Epithelial cell of proximal tubule (primary cell): ENCODE results near the gene LUC7L. TPM values are rescaled to one million over a fixed set of nuclear protein-coding genes. Genes with fewer than 3 reads are reported as not detected.
A peak's percentile ranks its signal among the peaks of the same experiment; 100 is the strongest.
"Not testable (repeated sequence)": the region's sequence is repeated elsewhere in the genome, so short reads cannot be mapped to it uniquely, and the experiment has no call there.

Source experiments
- DNase-seq: peaks from one replicate; pipeline ENCODE4 v3.0.0-alpha.2; 2011; ENCODE audit warnings: low read depth
- H3K4me3 ChIP-seq: 2 replicates; pipeline ENCODE4 v1.5.1; 2011; ENCODE audit warnings: low read depth, mild to moderate bottlenecking, low read length
- CTCF ChIP-seq: conservative IDR thresholded peaks from 2 replicates; pipeline ENCODE4 v1.5.1; 2012; ENCODE audit warnings: low read depth, mild to moderate bottlenecking, low read length
- total RNA-seq: library from RNA; depleted of rRNA; stranded (reverse); fragments of >200 nt; gene quantifications from 2 replicates; pipeline ENCODE4 v1.2.3, GENCODE V29; 2015

The LUC7L gene
- total RNA-seq, 1 donor from 2014 or later = 77.6 TPM

DNA sequence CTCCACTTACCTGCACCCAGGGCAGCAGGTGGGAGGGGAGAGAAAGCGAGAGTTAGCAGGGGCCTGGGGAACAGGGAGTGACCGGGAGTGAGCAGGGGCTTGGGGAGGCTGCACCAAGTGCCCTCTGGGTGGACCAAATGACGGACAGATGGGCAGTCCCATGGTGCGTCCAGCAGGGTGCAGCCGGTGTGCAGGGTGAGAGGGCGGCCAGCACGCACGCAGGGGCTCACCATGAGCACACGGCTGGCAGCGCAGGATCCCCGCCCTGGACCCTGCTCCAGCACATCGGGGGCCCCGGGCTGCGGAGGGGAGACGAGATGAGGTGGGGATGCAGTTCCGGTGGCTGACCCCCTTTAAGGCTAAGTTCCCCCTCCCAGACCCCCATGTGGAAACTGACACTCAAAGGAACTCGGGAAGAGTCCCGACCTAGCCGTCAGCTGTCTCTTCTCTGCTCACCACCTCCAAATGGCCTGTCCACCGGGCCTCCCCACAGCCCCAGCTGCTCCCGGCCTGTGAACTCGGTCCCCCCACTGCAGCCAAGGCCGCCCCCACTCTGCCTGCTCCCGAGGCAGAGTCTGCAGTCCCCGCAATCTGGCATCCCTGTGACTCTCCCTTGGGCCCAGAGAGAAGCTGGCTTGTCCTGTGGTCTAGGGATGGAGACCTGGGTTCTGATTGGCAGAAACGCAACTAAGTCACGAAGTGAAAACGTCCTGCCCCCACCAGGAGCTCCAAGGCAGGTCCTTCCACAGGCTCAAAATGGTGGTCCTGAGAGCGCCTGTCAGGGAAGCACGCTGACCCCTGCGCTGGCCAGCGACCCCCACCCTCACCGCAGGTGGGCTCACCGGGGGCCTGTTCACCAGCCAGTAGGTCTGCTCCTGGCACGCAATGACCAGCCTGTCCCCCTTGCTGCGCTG lies 43.6 kb upstream of the LUC7L start:
- no peak for DNase-seq
- peak; percentile 28 for TF ChIP-seq CTCF
- H3K4me3 ChIP-seq = no peak overlapping the region

- DNase-seq = no peak
- no peak overlapping the region for H3K4me3 ChIP-seq
- TF ChIP-seq CTCF = no peak
These were observed 41.4 kb upstream of the LUC7L start for GRCh38 chr16:270381-271255.

DNA sequence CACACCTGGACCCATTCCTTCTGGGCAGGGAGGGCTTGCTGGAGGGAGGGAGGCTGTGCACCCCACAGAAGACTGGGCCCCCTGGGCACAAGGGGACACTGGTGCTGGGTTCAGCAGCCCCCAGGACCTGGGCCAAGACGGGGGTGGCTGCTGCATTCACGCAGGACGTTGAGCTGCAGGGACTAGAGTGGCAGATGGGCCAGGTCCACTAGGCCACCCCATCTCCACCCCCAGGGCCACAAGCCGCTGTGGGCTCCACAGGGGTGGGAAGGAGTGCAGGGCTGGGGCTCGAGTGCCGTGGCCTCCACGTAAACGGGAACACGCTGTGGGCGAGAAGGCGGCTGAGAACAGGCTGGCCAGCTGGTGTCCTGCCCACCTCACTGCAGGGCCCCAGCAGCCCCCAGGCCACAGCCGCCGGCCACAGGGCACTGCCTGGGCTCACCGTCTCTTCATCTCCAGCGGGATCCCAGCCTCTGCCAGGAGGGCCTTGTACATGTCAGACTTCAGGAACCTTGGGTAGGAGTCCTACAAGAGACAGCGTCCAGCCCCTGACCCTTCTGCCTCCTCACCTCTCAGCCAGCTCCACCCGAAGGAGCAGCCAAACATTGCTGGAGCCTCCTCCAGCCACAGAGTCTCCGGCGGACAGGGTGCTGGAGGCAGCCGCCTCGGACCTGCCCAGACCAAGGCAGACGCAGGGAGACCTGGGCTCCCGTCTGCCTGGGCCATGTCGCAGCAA lies 40.0 kb upstream of the LUC7L start:
- no peak for TF ChIP-seq CTCF
- H3K4me3 ChIP-seq = no peak overlapping the region
- DNase-seq = no peak

GRCh38 chr16:268141-269053 lies 39.1 kb upstream of the LUC7L start:
- TF ChIP-seq CTCF = no peak
- DNase-seq = no peak
- no peak overlapping the region for H3K4me3 ChIP-seq

DNA sequence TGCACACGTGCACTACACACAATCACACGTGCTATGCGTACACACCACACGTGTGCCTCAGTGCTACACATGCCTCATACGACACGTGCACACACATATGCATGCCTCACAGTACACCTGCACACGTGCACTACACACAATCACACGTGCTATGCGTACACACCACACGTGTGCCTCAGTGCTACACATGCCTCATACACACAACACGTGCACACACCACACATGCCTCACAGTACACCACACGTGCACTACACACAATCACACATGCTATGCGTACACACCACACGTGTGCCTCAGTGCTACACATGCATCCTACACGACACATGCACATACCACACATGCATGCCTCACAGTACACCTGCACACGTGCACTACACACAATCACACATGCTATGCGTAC lies 38.3 kb upstream of the LUC7L start:
- DNase-seq = not testable (repeated sequence)

DNA sequence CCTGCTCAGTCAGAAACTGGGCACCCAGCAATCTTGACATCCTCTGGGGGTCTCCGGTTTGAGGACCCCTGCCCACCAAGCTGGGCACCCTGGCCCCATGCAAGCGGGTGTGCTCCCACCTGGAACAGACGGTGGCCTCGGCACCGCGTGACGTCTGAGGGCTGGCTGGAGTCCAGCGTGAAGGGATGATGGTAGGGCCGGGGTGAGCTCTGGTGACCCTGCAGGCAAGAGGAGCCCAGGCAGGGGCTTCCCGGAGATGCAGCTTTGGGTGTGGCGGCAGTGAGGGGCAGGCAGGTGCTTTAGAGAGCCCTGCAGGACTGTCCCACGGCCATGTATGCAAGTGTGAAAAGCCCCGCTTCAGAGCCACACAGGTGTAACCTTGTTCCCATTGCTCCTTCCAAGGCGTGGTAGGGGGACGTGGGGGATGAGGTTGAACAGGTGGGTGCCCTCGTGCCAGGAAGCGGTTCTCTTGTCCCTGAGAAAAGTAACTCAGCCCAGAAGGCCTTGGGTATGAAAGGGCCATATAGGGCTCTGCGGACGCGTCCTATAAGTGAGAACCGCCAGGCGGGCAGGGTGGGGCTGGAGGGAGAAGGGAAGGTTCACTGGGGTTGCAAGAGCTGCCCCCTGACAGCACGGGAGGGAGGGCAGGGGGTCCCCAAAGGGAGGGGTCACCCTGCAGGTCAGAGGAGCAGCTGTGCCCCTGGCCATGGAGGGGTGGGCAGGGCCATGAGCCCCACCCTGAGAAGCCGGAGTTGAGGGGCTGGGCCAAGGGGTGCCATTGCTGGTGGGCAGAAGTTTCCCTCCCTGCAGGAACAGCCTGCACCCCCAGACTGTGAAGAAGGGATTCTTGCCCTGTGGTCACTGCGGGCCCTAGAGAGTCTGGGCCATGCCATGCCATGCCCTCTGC lies 37.3 kb upstream of the LUC7L start:
- TF ChIP-seq CTCF = no peak
- no peak overlapping the region for H3K4me3 ChIP-seq
- no peak for DNase-seq

More for the DNA sequence above, 38.3 kb upstream of the LUC7L start:
- not testable (repeated sequence) for H3K4me3 ChIP-seq
